CD4-positive, alpha-beta T cell treated with Interleukin-6 at 100 ng/mL for 8 hours (primary cell): Measurements from ENCODE around the gene SMPD3.

Source experiments
- DNase-seq: peaks from one replicate; pipeline ENCODE4 v3.0.0-alpha.2; 2020; ENCODE audit warnings: mixed read lengths, low spot score

The SMPD3 gene

DNA sequence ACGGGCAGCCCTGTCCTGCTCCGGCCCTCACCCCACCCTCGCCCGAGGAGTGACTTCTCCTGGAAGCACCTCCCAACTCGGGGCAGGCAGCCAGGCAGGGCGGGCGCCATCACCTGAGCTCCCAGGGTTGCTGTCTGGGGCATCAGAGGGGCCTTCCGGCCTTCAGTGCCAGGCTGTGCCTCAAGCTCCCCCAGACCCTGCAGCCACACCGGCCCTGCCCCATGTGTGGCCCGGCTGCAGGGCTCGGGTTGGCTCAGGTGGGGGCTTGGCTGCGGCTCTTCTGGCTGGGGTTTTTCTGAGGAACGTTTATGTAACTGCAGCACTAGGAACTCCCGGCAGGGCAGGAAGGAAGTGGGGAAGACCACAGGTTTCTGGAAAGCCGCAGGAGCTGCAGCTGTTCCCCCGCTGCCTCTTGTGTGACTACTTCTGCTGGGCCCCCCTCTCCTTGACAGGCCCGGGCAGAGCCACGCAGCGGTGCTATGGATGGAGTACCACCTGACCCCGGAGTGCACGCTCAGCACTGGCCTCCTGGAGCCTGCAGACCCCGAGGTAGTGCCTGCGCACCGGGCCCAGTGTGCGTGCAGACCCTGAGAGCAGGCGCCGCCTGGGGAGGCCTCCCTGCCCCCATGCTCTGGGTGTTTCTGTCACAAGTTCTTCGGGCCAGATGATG is 91.9 kb downstream of the SMPD3 start:
- DNase-seq, result peak; percentile 76

GRCh38 chr16:68355447-68356248 is 92.7 kb downstream of the SMPD3 start:
- no peak for DNase-seq

GRCh38 chr16:68354816-68355215 is 93.5 kb downstream of the SMPD3 start:
- DNase-seq, result no peak

GRCh38 chr16:68353366-68353765 is 94.9 kb downstream of the SMPD3 start:
- no peak for DNase-seq

DNA sequence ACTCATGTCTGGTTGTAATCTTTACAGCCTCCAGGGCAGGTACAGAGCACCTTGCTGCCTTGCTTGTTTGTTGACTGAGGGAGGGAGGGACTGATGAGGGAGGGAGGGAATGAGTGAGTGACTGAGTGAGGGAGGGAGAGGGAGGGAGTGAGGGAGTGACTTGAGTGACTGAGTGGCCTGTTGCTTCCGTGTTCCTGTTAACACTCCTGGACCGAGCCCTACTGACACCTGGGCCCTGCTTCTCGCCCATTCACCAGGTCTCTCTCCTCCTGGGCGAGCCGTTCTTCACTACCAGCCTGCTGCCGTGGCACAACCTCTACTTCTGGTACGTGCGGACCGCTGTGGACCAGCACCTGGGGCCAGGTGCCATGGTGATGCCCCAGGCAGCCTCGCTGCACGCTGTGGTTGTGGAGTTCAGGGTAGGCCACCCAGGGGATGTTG is 96.3 kb downstream of the SMPD3 start:
- DNase-seq, result no peak

GRCh38 chr16:68351463-68351862 is 96.8 kb downstream of the SMPD3 start:
- DNase-seq, result no peak

DNA sequence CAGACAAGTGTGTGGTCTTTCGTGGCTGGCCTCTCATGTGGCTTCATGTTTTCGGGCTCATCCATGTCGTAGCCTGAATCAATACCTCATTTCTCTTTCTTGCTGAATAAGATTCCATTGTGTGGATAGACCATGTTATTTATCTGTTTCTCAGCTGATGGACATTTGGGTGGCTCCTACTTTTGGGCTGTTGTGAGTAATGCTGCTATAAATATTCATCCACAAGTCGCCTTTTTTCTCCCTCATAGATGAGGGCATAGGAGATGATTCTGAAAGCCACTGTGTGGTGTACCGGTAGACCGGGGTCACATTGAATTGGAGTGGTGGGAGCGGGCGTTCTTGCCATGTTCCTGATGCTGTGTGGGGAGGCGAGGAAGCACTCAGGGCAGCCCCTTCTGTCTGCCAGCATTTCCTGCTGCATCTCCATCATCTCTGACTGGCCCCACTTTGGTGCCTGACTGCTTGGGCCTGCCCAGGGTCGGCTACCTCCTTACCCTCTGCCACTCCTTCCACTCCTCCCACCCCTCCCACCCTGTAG is 97.4 kb downstream of the SMPD3 start:
- no peak for DNase-seq

DNA sequence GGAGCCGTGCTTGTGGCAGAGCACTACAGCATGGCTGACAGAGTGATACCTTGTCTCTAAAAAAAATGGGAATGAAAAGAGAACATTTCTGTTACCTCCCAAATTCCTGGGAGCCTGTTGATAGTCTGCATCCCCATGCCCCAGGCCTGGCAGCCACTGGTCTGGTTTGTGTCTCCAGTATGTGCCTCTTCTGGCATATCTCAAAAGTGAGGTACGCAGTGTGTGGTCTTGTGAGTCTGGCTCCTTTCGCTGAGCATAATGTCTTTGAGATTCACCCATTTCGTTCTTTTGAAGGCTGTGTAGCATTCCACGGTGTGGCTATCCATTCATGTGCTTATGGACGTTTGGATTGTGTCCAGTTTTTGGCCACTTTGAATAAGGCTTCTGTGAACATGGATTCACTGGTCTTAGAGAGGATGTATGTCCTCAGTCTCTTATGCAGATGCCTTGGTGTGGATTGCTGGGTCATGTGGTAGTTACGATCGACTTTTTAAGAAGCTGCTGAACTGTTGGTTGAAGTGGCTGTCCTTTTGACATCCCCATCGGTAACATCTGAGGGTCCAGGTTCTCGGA is 98.4 kb downstream of the SMPD3 start:
- no peak for DNase-seq

- DNase-seq, result no peak
These were observed 99.5 kb downstream of the SMPD3 start for GRCh38 chr16:68348639-68349445.

DNA sequence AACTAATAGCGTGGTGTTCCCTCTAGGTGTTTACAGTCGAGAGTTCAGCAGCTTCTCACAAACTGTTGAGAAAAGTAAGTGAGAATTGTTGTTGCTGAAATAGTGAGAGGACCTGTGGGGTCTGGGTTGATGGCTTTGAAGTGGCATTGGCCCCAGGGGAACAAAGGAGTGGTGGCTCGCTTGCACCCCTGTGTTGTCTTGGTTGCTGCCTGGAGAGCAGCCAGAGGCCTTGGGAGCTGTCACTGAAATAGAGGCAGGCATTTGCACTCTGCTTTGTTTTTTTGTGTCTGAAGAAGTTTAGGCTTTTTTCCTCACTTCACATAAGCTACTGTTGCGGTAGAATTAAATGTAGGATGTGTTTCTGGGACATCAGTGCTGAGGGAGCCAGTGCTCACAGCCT is 100.7 kb downstream of the SMPD3 start:
- DNase-seq, result no peak

DNA sequence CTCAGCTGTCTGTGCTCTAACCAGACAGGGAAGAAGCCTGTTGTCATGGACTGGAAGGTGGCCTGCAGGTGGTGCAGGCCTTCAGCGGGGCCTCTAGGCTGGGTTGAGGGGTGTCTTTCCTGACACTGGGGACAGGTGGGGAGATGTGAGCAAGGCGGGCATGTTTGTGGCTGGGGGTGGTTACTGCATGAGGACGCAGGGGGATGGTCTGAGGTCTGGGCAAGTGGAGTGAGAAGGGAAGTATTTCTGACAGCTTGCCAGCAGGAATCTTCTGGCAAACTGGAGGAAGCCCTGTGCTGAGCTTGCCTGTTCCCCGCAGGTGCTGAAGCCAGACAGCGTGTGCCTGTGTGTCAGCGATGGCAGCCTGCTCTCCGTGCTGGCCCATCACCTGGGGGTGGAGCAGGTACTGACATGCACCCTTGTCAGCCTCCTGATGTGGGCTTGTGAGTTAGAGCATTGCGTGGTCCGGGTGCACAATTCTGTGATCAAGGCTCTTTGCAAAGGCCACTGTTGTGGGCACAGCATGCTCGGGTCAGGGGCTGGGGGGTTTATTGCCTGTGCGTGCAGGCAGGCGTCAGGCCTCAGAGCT is 101.3 kb downstream of the SMPD3 start:
- DNase-seq, result no peak

- no peak for DNase-seq
These were observed 102.2 kb downstream of the SMPD3 start for GRCh38 chr16:68345958-68346635.

DNA sequence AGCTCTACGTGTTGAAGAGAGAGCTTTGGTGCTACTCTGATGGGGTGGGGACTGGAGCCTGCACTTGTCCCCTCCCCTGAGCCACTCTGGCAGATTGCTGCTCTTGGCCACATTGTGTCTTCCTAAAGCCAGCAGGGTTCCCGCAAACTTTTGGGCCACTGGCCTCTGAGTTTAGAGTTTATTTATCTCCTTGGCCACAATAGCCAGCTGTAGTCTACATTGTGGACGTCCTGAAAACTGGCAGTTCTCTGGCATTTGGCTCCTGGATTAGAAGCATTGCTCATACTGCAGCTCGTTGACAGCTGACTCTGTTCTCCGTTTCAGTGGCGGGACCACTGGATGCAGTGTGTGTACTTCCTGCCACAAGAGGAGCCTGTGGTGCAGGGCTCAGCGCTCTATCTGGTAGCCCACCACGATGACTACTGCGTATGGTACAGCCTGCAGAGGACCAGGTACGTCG is 102.9 kb downstream of the SMPD3 start:
- DNase-seq, result no peak

DNA sequence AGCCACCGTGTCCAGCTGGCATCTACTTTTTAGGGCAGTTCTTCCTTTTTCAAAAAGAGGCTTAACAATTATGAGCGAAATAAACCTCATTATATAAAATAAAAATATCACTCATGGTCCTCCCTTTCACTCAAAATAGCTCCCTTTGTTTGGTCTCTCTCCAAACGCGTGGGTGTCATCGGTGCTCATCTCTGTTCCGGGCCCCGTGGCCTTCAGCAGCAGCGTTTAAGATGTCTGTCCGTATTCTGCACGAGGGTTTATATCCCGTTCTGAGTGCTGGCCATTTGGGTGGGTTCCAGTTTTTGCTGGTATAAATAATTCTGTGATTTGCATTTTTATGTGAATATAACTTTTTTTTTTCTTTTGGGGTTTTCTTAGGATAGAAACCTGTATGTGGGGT is 104.1 kb downstream of the SMPD3 start:
- no peak for DNase-seq

DNA sequence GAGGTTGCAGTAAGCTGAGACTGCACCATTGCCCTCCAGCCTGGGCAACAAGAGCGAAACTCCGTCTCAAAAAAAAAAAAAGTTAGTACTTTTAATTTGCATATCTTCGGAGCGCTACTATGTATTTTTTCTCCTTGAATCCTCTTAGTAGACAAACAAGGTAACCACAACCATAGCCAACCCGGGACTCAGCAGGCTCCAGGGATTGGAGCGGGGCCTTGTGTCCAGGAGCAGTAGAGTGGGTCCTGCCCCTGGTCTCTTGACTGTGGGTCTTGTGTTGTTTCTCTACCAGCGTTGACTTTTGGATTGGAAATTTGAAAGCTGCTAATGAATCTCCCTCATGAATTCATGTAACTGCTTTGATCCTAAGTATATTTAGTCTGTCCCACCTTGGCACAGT is 105.2 kb downstream of the SMPD3 start:
- DNase-seq, result no peak

- no peak for DNase-seq
These were observed 105.7 kb downstream of the SMPD3 start for GRCh38 chr16:68342620-68343019.

DNA sequence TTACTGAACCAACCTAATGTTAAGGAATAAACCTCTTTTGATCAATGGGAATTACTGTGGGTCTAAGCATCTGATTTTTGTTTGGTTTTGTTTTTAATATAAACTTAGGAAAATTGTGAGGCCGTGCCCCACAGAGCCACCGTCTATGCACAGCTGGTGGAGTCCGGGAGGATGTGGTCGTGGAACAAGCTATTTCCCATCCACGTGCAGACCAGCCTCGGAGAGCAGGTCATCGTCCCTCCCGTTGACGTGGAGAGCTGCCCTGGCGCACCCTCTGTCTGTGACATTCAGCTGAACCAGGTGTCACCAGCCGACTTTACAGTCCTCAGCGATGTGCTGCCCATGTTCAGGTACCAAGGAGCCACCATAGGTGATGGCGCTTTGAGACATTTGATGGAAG is 109.1 kb downstream of the SMPD3 start:
- no peak for DNase-seq

GRCh38 chr16:68338326-68339119 is 109.8 kb downstream of the SMPD3 start:
- no peak for DNase-seq

- no peak for DNase-seq
These were observed 113.1 kb downstream of the SMPD3 start for GRCh38 chr16:68335175-68335574.

GRCh38 chr16:68332411-68333121 is 115.7 kb downstream of the SMPD3 start:
- DNase-seq, result no peak
